GM18517 (cell line): Measurements from ENCODE around the gene CFAP74.

ENCODE experiments used
- ATAC-seq: cut with Tn5 transposase; IDR thresholded peaks from one replicate; pipeline ENCODE4 v1.9.1; 2021; ENCODE audit warnings: mild to moderate bottlenecking, moderate library complexity; ENCODE audit not compliant: unreplicated experiment

The CFAP74 gene

DNA sequence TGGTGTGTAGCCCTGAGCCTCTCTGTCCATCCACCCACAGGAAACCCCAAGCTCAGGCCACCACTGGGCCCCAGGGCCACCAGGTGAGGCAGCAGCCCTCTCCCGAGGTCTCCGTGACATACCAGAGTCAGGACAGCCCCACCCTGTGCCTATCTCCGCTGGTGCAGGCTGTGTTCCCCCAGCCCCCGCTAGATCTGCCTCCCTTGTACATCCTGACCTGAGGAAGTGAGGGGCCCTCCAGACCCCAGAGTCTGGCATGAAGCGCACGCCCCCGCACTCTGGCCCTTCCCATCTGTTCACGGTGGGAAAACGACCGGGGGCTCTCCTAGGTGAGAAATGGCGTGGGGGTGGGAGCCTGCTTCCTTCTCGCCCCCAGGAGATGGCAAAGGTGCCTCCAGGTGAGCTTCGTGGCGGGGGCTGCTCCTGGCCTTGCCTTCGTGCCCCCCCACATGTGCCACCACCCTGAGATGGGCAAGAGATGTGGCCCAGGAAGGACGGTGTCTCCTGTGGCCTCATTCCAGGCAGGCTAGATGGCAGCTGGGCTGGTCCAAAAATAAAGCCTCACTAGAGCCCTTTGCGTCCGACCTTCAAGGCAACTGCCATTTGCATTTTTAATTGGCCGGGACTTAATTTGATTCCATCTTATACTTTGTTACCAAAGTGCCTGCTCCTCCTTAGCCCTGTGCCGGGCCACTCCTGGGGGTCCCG, 18.6 kb upstream of the CFAP74 start:
- no peak for ATAC-seq

- no peak for ATAC-seq
Observed at GRCh38 chr1:2021550-2021949, 18.0 kb upstream of the CFAP74 start.

DNA sequence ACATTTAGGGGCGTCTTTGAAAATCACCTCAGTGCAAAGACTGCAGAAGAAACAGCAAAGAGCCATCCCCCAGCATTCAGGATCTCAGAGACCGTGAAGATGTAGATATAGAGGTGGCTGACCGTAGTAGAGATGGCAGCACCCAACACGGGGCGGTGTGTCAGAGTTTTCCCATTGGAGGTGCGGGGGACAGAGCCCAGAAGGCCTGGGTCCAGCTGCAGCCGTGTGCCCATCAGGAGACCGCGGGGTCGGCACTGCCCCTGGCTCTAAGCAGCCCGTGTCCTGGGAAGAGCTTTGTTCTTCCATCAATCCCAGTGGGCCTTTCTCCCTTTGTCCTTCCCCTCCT, 16.7 kb upstream of the CFAP74 start:
- ATAC-seq, result no peak

- ATAC-seq, result no peak
Observed at GRCh38 chr1:2019571-2020309, 16.2 kb upstream of the CFAP74 start.

DNA sequence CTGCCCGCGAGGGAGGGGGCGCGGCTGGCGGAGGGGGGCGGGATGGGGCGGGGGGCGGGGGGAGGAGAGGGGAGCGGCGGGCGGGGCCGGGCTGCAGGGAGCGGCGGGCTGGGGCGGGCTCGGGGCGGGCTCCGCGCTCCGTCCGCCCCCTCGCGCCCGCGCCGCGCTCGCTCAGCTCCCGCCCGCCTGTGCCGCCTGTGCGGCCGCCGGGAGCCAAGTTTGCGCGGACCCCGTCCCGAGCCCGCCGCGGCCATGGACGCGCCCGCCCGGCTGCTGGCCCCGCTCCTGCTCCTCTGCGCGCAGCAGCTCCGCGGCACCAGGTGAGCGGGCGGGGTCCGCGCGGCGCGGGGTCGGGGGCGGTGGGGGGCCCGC, 15.6 kb upstream of the CFAP74 start, which contains the start of gene GABRD:
GABRD (plus strand) TSS at position 174 of the 372 bp plus-strand sequence; CDS start at position 253, 79 bp downstream.
- ATAC-seq, result no peak

DNA sequence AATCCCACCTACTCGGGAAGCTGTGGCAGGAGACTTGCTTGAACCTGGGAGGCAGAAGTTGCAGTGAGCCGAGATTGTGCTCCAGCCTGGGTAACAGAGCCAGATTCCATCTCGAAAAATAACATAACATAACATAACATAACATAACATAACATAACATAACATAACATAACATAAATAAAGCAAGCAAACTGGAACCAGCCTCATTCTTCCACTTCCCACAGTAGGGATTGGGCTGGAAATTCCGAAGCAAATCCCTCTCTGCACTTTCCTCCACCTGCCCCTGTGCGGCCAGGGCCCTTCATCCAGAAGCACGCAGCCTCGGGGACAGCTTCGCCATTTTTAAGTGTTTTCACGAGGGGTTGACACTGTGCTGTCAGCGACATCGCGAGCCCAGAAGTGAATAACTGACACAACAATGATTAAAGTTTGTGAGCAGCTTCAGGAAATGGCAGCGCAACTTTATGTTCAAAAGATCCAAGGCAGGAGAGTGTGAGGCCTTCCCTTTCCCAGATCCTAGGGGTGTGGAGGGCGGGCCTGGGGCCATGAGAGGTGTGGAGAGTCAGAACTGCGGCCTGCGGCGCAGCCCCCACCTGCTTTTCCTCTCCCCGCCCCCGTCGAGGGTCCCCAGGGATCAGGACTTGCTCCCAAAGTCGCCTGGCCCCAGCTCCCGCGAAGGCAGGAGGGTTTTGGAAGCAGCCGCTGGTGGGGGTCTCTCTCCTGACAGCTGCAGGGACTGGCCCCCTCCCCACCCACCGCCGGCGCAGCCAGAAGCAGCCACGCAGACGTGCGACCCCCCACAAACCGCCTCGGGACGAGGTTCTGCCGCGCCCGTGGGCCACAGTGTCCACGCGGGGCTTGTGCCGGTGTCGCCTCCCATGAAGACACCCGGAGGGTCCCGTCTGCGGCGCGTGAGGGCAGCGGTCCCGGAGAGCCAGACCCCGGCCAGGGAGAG, 14.9 kb upstream of the CFAP74 start:
- no peak for ATAC-seq

GRCh38 chr1:2016123-2016522, 12.5 kb upstream of the CFAP74 start:
- no peak for ATAC-seq

DNA sequence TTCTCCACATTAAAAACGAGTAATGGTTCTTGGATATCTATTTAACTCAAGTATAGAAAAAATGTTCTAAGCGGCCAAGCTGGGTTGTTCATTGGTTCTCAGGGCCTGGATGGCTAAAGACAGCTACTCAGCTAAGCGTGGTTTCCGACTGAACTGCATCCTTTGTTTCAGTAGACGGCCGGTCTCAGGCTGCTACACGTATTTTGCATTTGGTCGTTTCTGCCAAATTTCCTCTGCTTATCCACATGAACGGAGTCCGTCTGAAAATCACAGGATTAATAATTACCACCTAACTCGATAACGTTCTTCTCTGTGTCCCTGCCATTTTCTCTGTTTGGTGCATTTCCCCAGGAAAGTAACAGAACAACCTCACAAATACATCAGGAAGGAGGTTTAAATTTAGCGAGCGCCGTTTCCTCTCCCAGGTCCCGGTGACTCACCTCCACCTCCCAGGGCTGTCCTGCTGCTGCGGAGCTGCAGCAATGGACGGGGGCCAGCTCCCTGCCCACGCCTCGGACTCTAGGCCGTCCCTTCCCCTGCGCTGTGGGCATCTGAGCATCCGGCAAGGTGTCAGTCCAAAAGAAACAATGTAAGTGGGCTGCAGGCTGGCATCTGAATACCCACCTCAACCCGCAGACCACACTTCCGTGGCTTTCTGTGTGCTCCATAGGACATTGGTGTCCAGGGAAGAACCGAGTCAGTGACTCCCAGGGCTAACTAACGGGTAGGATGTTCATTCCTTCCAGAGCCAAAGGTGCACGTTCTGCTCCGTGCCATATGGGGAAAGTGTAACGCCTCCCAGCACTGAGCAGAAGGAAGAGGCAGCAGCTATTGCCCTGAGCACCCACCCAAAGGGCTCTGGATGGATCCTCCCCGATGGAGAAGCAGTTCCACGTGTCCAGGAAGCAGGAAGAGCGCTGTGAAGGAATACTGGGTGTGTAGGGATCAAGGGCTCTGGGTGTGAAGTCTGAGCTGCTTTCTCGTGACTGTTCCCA, 11.5 kb upstream of the CFAP74 start:
- no peak for ATAC-seq

DNA sequence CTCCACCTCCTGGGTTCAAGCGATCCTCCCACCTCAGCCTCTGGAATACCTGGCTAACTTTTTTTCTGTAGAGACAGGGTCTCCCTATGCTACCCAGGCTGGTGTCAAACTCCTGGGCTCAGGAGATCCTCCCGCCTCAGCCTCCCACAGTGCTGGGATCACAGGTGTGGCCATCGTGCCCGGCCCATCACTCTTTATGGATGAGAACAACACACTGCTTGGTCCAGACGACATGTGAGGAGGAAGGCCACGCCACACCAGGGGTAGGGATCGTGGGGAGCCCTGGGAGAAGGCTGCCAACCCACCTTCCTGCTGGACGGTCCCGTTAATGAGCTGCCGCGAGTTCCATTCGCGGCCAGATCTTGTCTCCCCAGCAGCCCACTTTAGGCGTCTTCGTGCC, 10.6 kb upstream of the CFAP74 start:
- ATAC-seq, result no peak

- ATAC-seq, result no peak
Observed at GRCh38 chr1:2009101-2010053, 5.8 kb upstream of the CFAP74 start.

DNA sequence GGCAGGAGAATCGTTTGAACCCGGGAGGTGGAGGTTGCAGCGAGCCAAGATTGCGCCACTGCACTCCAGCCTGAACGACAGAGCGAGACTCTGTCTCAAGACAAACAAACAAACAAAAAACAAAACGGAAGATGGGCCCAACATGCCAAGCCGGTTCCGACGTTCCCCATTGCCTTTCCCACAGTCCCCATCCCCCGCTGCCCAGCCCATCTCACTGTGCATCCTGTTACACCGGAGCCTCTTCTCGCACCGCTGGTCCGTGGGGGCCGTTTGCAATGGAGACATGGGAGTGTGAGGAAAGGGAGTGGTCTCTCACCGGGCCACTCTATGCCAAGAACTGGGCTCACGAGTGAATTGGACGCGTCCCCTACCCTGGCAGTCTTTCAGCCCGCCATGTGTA, 1.3 kb upstream of the CFAP74 start:
- no peak for ATAC-seq

DNA sequence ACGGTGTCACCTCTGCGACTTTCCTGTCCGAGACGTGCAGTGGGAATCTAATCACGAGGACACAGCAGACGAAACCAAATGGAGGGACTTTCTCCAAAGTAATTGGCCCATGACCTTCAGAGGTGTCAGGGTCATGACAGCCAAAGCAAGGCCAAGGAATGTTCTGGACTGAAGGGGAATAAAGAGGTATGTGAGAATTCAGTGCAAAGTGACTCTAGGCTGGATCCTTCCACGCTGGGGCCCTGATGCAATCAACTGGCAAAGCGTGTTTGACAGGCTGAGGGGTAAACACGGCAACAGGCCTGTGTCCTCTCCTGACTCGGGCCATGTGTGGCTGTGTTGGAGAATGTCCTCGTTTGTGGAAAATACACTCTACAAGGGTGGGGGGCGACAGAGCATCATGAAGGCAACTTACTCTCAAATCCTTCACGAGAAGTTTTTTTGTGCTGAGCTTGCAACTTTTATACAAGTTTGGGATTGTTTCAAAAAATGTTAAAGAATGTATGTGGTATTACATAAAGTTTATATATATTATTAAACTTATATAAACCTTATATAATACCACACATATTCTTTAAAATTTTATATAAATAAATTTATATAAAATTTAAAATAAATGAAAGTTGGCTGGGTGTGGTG, 1.7 kb downstream of the CFAP74 start:
- no peak for ATAC-seq

GRCh38 chr1:2000850-2001249, 2.7 kb downstream of the CFAP74 start:
- ATAC-seq, result no peak

DNA sequence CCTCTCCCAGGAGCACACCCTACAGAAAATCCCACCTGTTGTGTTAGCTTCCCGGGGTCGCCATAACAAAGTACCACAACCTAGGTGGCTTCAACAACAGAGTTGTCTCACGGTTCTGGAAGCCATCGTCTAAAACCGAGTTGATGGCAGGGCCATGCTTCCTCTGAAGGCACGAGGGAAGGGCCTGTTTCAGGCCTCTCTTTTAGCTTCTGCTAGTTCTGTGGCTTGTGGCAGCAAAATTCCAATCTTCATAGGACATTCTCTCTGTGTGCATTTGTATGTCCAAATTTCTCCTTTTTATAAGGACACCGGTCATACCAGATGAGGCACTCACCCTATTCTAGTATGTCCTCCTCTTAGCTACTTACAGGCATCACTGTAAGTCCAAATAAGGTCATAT, 3.2 kb downstream of the CFAP74 start:
- no peak for ATAC-seq

DNA sequence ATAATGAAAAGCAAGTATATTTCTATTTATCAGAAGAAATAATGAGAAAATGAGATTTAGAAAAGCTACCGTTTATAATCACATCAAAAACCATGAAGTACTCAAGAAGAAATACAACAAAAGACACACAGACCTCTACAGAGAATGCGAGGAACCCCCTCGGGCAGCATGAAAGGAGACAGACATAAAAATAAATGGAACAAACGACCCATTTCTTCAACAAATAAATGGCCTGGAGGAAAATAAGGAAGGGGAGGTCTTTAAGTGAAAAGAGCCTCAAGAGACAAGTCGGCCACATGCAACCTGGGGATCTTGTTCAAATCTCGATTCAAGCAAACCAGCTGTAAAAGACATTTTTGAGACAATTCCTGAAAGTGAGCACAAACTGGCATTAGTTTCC, 6.0 kb downstream of the CFAP74 start:
- no peak for ATAC-seq

DNA sequence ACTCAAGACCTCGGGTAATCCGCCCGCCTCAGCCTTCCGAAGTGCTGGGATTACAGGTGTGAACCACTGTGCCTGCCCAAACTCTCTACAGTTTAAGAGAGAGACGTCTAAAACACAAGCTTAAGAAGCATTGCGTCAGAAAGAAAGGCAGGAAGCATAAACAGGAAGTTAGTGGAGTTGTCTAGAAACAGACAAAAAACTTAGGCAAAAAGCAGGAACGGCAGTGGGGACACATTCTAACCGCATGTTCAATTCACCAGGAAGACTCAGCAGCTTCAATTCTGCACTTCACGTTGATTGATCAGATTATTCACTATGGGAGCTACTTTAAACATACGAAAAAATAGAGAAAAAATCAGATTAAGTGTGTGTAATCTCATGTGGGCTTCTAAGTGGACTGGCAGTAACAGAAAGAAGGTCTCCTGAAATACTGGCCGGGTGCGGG, 7.4 kb downstream of the CFAP74 start:
- ATAC-seq, result no peak

DNA sequence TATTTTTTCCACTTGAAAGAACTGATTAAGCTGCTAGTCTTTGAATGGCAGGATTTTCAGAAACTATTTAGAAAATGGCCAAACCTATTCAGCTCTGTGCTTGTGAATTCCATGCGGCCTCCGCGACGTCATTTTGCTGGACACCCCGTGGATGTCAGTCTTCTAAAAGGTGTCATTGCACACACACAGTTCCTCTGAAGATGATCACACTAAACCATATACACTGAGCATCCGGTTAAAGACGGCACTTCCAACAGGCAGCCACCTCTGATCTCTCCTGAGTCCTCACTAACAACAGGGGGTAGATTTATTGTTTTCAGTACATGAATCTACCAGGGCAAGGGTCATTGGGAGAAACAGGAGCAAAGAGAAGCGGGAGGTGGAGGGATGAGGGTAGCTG, 9.1 kb downstream of the CFAP74 start:
- no peak for ATAC-seq

GRCh38 chr1:1990222-1990621, 13.4 kb downstream of the CFAP74 start:
- ATAC-seq, result no peak

GRCh38 chr1:1989789-1990188, 13.8 kb downstream of the CFAP74 start:
- ATAC-seq, result no peak
